HCT116 (cell line): ENCODE measurements around the gene PDPK1. TPM values are rescaled to one million over a fixed set of nuclear protein-coding genes. Genes with fewer than 3 reads are reported as not detected.
"Not testable (repeated sequence)": the region's sequence is repeated elsewhere in the genome, so short reads cannot be mapped to it uniquely, and the experiment has no call there.

Source experiments
- ATAC-seq: fragments of 200-7000 bp; cut with Tn5 transposase; 2 replicates; pipeline ENCODE4 v1.9.1; 2020; ENCODE audit warnings: mild to moderate bottlenecking, moderate library complexity
- BruUV-seq: library from RNA; stranded (reverse); fragments of 400-500 nt; replicated peaks from 2 replicates; lab custom pipeline; 2021; lab: Mats Ljungman, UMichigan
- CTCF ChIA-PET: fragments of 300-600 bp; sonication (Branson Sonifier 250); formaldehyde crosslinking; loops from one replicate; lab custom pipeline; 2021; ENCODE audit warnings: antibody characterized with exemption; lab: Charles Lee
- POLR2A ChIA-PET: fragments of 300-600, 350-600 bp; sonication (Branson Sonifier 250); formaldehyde crosslinking; loops from one replicate; lab custom pipeline; 2021; ENCODE audit warnings: antibody characterized with exemption; lab: Charles Lee
- RAD21 ChIA-PET, 2 experiments: fragments of 300-600 bp; sonication (Branson Sonifier 250); formaldehyde crosslinking; loops; one replicate each; lab custom pipeline; 2023; ENCODE audit warnings: low total read pairs in 2 of 2; ENCODE audit not compliant: uncharacterized antibody in 2 of 2, unreplicated experiment in 2 of 2, low non-redundant PET in 1 of 2; lab: Charles Lee
- DNase-seq: peaks from one replicate; pipeline ENCODE4 v3.0.0-alpha.2; 2010; ENCODE audit warnings: low read depth, low spot score
- H2AFZ ChIP-seq: fragments of 200-600 bp; shearing (Covaris generic), sonication (generic); 2 replicates; pipeline ENCODE4 v1.6.1; 2017; ENCODE audit warnings: low read depth, mixed run types, mixed read lengths, antibody characterized with exemption, low read length; ENCODE audit not compliant: poor library complexity, severe bottlenecking
- H3K27ac ChIP-seq: 2 replicates; pipeline ENCODE4 v1.5.1; 2012; ENCODE audit warnings: low read depth, low read length
- H3K27me3 ChIP-seq: fragments of 200-600 bp; sonication (generic); 2 replicates; pipeline ENCODE4 v1.6.1; 2016; ENCODE audit warnings: mixed run types, low read length, mixed read lengths; ENCODE audit not compliant: insufficient read depth
- H3K36me3 ChIP-seq, 2 experiments: fragments of 200-500 bp in 1 of 2; fragments of 200-600 bp in 1 of 2; sonication (Bioruptor generic) in 1 of 2; sonication (generic) in 1 of 2; 2 replicates each; pipeline versions ENCODE4 v1.5.1 to v1.6.1; 2014 to 2016; ENCODE audit warnings: low read length in 2 of 2, inconsistent platforms in 1 of 2, mixed read lengths in 1 of 2, mixed run types in 1 of 2; ENCODE audit not compliant: insufficient read depth in 2 of 2, control insufficient read depth in 1 of 2
- H3K4me1 ChIP-seq, 2 experiments: fragments of 200-600 bp in 1 of 2; sonication (generic) in 1 of 2; 2 replicates each; pipeline versions ENCODE4 v1.5.1 to v1.6.1; 2012 to 2017; ENCODE audit warnings: low read length in 2 of 2, inconsistent platforms in 1 of 2, mild to moderate bottlenecking in 1 of 2, mixed read lengths in 1 of 2, mixed run types in 1 of 2, moderate library complexity in 1 of 2; ENCODE audit not compliant: insufficient read depth in 2 of 2, control insufficient read depth in 1 of 2
- H3K4me2 ChIP-seq: fragments of 200-600 bp; sonication (generic); 2 replicates; pipeline ENCODE4 v1.6.1; 2017; ENCODE audit warnings: mixed run types, low read length, mixed read lengths
- H3K4me3 ChIP-seq, 2 experiments: fragments of 200-600 bp in 1 of 2; sonication (generic) in 1 of 2; replicated peaks in 1 of 2; 2 replicates each; pipeline ENCODE4 v1.5.1; 2011 to 2016; ENCODE audit warnings: low read length in 2 of 2, control low read depth in 1 of 2, low read depth in 1 of 2, mild to moderate bottlenecking in 1 of 2, mixed read lengths in 1 of 2, mixed run types in 1 of 2
- H3K79me2 ChIP-seq: fragments of 200-600 bp; sonication (generic); 2 replicates; pipeline ENCODE4 v1.6.1; 2017; ENCODE audit warnings: mild to moderate bottlenecking, mixed run types, low read length, moderate library complexity, mixed read lengths; ENCODE audit not compliant: insufficient read depth
- H3K9ac ChIP-seq: fragments of 200-600 bp; sonication (generic); 2 replicates; pipeline ENCODE4 v1.6.1; 2016; ENCODE audit warnings: low read length, mixed read lengths
- H3K9me2 ChIP-seq: fragments of 200-600 bp; sonication (generic), shearing (Covaris generic); 2 replicates; pipeline ENCODE4 v1.6.1; 2017; ENCODE audit warnings: mixed run types, mild to moderate bottlenecking, moderate library complexity; ENCODE audit not compliant: insufficient read depth
- H3K9me3 ChIP-seq, 2 experiments: fragments of 200-500 bp in 1 of 2; fragments of 200-600 bp in 1 of 2; sonication (Bioruptor generic) in 1 of 2; sonication (generic) in 1 of 2; 2 replicates each; pipeline ENCODE4 v1.6.1; 2014 to 2017; ENCODE audit warnings: low read length in 2 of 2, mixed read lengths in 2 of 2, inconsistent platforms in 1 of 2, low read depth in 1 of 2, mild to moderate bottlenecking in 1 of 2, mixed run types in 1 of 2, moderate library complexity in 1 of 2; ENCODE audit not compliant: control insufficient read depth in 1 of 2, insufficient read depth in 1 of 2
- H4K20me1 ChIP-seq: fragments of 200-600 bp; sonication (generic), shearing (Covaris generic); 2 replicates; pipeline ENCODE4 v1.6.1; 2017; ENCODE audit warnings: mixed run types, mild to moderate bottlenecking, moderate library complexity; ENCODE audit not compliant: insufficient read depth
- ATF3 ChIP-seq: IDR thresholded peaks from 2 replicates; pipeline ENCODE4 v1.6.1; 2012
- CBX3 ChIP-seq: IDR thresholded peaks from 2 replicates; pipeline ENCODE4 v1.6.1; 2012; ENCODE audit warnings: low read depth
- CEBPB ChIP-seq: IDR thresholded peaks from 2 replicates; pipeline ENCODE4 v1.6.1; 2012; ENCODE audit warnings: low read depth
- CTCF ChIP-seq, 3 experiments: fragments of 200-600 bp in 1 of 3; sonication (generic) in 1 of 3; IDR thresholded peaks in 2 of 3; conservative IDR thresholded peaks in 1 of 3; 2 replicates each; pipeline ENCODE4 v1.5.1; 2012 to 2017; ENCODE audit warnings: low read depth in 2 of 3, low read length in 2 of 3, antibody characterized with exemption in 1 of 3, borderline replicate concordance in 1 of 3, control low read depth in 1 of 3, mild to moderate bottlenecking in 1 of 3, mixed read lengths in 1 of 3, mixed run types in 1 of 3, moderate library complexity in 1 of 3; ENCODE audit not compliant: insufficient read depth in 1 of 3
- EGR1 ChIP-seq: IDR thresholded peaks from 2 replicates; pipeline ENCODE4 v1.6.1; 2012; ENCODE audit warnings: low read depth
- ELF1 ChIP-seq: IDR thresholded peaks from 2 replicates; pipeline ENCODE4 v1.6.1; 2012; ENCODE audit warnings: low read depth, borderline replicate concordance
- EZH2 ChIP-seq: fragments of 200-600 bp; sonication (generic); IDR thresholded peaks from 2 replicates; pipeline ENCODE4 v1.6.1; 2017; ENCODE audit warnings: antibody characterized with exemption, mixed run types
- EZH2phosphoT487 ChIP-seq: fragments of 200-600 bp; IDR thresholded peaks from 2 replicates; pipeline ENCODE4 v1.6.1; 2018; ENCODE audit warnings: antibody characterized with exemption, borderline replicate concordance
- MAX ChIP-seq: IDR thresholded peaks from 2 replicates; pipeline ENCODE4 v1.6.1; 2012
- POLR2A ChIP-seq: IDR thresholded peaks from 2 replicates; pipeline ENCODE4 v1.7.0; 2011; ENCODE audit warnings: borderline replicate concordance; ENCODE audit not compliant: insufficient read depth, insufficient read length; ENCODE audit errors: extremely low read depth
- POLR2AphosphoS5 ChIP-seq: IDR thresholded peaks from 2 replicates; pipeline ENCODE4 v1.6.1; 2011; ENCODE audit warnings: mild to moderate bottlenecking, low read depth, low read length, moderate library complexity
- RAD21 ChIP-seq: IDR thresholded peaks from 2 replicates; pipeline ENCODE4 v1.6.1; 2012; ENCODE audit warnings: low read depth, mild to moderate bottlenecking
- REST ChIP-seq: IDR thresholded peaks from 2 replicates; pipeline ENCODE4 v1.6.1; 2012; ENCODE audit warnings: low read depth
- SIN3A ChIP-seq: IDR thresholded peaks from 2 replicates; pipeline ENCODE4 v1.6.1; 2012; ENCODE audit warnings: low read depth
- SP1 ChIP-seq: IDR thresholded peaks from 2 replicates; pipeline ENCODE4 v1.6.1; 2012; ENCODE audit warnings: low read depth
- TCF7L2 ChIP-seq: IDR thresholded peaks from 2 replicates; pipeline ENCODE4 v1.7.0; 2011; ENCODE audit warnings: borderline replicate concordance, inconsistent platforms; ENCODE audit not compliant: insufficient read depth, insufficient read length; ENCODE audit errors: extremely low read depth
- YY1 ChIP-seq: IDR thresholded peaks from 2 replicates; pipeline ENCODE4 v1.6.1; 2011; ENCODE audit warnings: low read length, low read depth, moderate library complexity, mild to moderate bottlenecking; ENCODE audit not compliant: insufficient replicate concordance; ENCODE audit errors: extremely low read depth
- ZFX ChIP-seq: fragments of 450-650 bp; IDR thresholded peaks from 2 replicates; pipeline ENCODE4 v1.6.1; 2017
- ZNF274 ChIP-seq: fragments of 200-500 bp; sonication (Bioruptor generic); IDR thresholded peaks from 2 replicates; pipeline ENCODE4 v1.6.1; 2014; ENCODE audit warnings: mild to moderate bottlenecking, low read depth, low read length, inconsistent platforms
- intact Hi-C: fragments of 100-400 bp; cut with micrococcal nuclease; formaldehyde crosslinking; loops from 2 replicates; pipeline ENCODE4 v1.10.0; 2022
- total RNA-seq: library from RNA; stranded (reverse); gene quantifications from one replicate; pipeline ENCODE4 v1.2.1, GENCODE V29; 2021; ENCODE audit not compliant: unreplicated experiment

Gene PDPK1
- total RNA-seq, 1 experiment from 2014 or later, result 36.1 TPM

- Histone ChIP-seq H2AFZ (no peak overlapping the region), H3K9me2 (no peaks in the 10 kb centered on the region), H3K27ac (no peak overlapping the region), H3K4me1 (no peaks in the 10 kb centered on the region), H3K79me2 (peaks cover 12% of the 10 kb centered on the region; the same call in 1 of the 2 replicates), H3K4me3 (no peak overlapping the region), H3K4me2 (no peak overlapping the region), H3K9ac (no peak overlapping the region), H4K20me1 (no peaks in the 10 kb centered on the region), H3K27me3 (no peaks in the 10 kb centered on the region), H3K36me3 (peaks cover 4 to 12% of the 10 kb centered on the region in 2 experiments; a peak in 1 of 4 replicates), H3K9me3 (no peaks in the 10 kb centered on the region)
- CTCF ChIA-PET, result no interaction called here
- no TSS peak for BruUV-seq
- intact Hi-C loops, result no loop called here
- POLR2A ChIA-PET, result no interaction called here
- no peak for TF ChIP-seq RAD21
- TF ChIP-seq YY1, result no peak
- no peak for TF ChIP-seq EZH2
- no peak for TF ChIP-seq ZFX
- no peak for TF ChIP-seq EGR1
- no peak for TF ChIP-seq CTCF (IDR thresholded peaks at IDR 0.05 in 2 of 3, conservative IDR thresholded peaks at IDR 0.05 in 1 of 3; ENCODE audit: borderline replicate concordance in 1 of 3, insufficient read depth in 1 of 3, low read depth in 2 of 3, low read length in 2 of 3)
- no peak for TF ChIP-seq REST
- TF ChIP-seq SP1, result no peak
- no peak for TF ChIP-seq POLR2A
- TF ChIP-seq CBX3, result no peak
- no peak for TF ChIP-seq ATF3
- no peak for TF ChIP-seq ZNF274
- no peak for TF ChIP-seq POLR2AphosphoS5
- no peak for TF ChIP-seq MAX
- TF ChIP-seq TCF7L2, result no peak
- no peak for TF ChIP-seq SIN3A
- TF ChIP-seq CEBPB, result no peak
- TF ChIP-seq EZH2phosphoT487, result no peak
- TF ChIP-seq ELF1, result no peak
- ATAC-seq (no peak), DNase-seq (no peak)
- RAD21 ChIA-PET, result no interaction called here
These were observed 77.0 kb downstream of the PDPK1 start for GRCh38 chr16:2614761-2615191.

GRCh38 chr16:2618964-2619363, 81.1 kb downstream of the PDPK1 start:
- H3K27me3 ChIP-seq, H3K4me3 ChIP-seq, H3K36me3 ChIP-seq, H3K9me2 ChIP-seq, intact Hi-C loops, H3K79me2 ChIP-seq, RAD21 ChIA-PET, ATAC-seq, H3K27ac ChIP-seq, H3K9ac ChIP-seq, H3K4me2 ChIP-seq, CTCF ChIA-PET, H3K4me1 ChIP-seq, H2AFZ ChIP-seq, H4K20me1 ChIP-seq, POLR2A ChIA-PET, DNase-seq, BruUV-seq, H3K9me3 ChIP-seq: not testable (repeated sequence)
